ENCODE results near the gene PCAT7.
"Not testable (repeated sequence)": the region's sequence is repeated elsewhere in the genome, so short reads cannot be mapped to it uniquely, and the experiment has no call there.

Gene PCAT7

GRCh38 chr9:94554439-94555331 is at the start of gene PCAT7:
TSS of gene PCAT7 (plus strand) at chr9:94555083.
- DNase-seq (ENCODE audit: low read depth in 3 of 3) = peak; percentile 14 to 21 (median 17)

DNA sequence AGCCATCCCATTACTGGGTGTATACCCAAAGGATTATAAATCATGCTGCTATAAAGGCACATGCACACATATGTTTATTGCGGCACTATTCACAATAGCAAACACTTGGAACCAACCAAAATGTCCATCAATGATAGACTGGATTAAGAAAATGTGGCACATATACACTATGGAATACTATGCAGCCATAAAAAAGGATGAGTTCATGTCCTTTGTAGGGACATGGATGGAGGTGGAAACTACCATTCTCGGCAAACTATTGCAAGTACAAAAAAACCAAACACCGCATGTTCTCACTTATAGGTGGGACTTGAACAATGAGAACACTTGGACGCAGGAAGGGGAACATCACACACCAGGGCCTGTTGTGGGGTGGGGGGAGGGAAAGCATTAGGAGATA is 48.5 kb upstream of the PCAT7 start:
- not testable (repeated sequence) for DNase-seq (ENCODE audit: low read depth in 3 of 3)

DNA sequence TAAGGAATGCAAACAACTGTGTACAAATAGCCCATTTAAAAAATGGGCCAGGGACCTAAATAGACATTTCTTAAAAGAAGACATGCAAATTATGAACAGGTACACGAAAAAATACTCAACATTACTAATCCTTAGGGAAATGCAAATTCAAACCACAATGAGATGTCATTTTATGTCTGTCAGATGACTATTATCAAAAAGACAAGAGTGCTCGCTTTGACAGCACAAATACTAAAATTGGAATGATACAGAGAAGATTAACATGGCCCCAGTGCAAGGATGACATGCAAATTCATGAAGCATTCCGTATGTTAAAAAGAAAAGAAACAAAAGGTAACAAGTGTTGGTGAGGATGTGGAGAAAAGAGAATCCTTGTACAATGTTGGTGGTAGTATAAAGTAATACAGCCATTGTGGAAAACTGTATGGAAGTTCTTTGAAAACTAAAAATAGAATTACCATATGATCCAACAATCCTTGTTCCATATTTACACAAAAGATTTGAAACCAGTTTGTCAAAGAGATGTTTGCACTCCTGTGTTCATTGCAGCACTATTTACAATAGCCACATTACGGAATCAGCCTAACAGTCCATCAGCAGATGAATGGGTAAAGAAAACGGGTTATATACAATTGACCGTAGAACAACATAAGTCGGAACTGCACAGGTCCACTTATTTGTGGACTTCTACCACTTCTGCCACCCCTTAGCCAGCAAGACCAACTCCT is 47.2 kb upstream of the PCAT7 start:
- no peak for DNase-seq (ENCODE audit: low read depth in 3 of 3)

DNA sequence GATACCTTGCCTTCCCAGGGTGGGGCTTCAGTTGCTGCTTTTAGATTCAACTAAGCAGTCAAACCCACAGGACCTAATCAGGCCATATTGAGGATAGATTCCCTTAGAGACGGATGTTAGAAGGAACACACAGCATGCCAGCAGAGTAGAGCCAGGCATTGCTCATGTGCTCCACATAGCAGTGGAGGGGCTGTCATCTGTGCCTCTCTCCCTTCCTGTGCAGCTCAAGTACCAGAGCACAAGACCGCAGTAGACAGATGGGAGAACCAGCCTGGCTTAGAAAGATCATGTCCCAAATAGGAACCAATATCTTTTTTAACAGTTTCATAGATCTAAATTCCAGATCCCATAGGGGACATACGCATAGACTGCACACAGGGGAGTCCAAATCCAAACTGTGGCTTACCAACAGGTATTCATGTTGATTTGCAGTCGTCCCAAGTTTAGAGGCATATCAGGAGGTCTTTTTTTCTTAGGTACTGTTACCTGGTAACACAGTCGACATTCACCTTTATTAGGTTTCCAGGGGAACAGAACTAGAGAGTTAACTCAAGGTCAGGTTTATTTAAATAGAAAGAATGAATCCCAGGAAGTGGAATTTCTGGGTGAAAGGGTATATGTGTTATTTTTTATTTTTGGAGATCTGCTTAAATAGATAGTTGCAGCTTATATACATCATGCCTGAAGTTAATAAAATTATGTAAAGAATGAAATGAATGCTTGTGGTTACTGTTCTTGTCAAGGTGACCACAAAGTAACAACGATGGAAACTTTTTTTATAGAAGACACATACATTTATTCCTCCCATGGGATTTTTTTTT is 43.5 kb upstream of the PCAT7 start:
- no peak for DNase-seq (ENCODE audit: low read depth in 3 of 3)

DNA sequence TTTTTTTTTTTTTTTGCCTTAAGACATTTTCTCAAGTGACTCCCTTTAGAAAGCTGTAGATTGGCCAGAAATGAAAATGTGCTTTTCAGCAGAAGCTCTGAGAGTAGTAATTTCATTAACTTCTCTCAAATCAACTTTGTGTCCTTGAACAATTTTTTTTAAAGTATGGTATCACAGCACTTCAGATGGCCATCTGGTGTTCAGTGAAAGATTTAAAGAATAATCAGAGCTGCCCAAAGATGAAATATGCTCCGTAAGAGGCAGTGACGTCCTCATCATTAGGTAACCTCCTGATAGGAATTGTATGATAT is 43.0 kb upstream of the PCAT7 start:
- no peak for DNase-seq (ENCODE audit: low read depth in 3 of 3)

DNA sequence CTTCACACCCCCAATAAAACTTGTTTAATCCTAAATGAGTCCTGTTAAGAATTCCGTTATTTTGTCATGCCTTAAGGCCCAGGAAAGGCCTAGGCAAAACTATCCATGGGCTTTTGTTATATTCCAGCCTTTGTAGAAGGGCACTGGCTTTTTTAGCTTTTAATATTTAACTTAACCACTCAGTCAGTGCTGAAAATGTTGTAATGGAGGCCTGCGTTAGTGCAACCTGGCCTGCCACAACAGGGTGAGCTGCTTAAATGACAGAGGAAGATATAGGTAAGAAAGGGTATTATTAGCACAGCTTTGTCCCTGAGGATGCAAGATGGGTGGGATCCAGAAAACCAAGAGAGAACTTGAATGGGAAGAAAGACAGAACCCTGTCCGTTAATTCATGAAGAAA is 40.2 kb upstream of the PCAT7 start:
- no peak for DNase-seq (ENCODE audit: low read depth in 3 of 3)

DNA sequence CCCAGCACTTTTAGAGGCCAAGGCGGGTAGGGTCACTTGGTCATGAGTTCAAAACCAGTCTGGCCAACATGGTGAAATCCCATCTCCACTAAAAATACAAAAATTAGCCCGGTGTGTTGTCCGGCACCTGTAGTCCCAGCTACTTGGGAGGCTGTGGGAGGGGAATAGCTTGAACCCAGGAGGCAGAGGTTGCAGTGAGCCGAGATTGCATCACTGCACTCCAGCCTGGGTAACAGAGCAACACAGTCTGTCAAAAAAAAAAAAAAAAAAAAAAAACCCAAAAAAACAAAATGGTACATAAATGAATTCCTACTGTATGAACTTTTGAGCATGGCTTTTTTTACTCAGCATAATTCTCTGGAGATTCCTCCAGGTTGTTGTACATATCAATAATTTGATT is 37.6 kb upstream of the PCAT7 start:
- DNase-seq (ENCODE audit: low read depth in 3 of 3) = no peak

- DNase-seq (ENCODE audit: low read depth in 3 of 3) = no peak
Measured at GRCh38 chr9:94525396-94526035, 29.4 kb upstream of the PCAT7 start.

- no peak for DNase-seq (ENCODE audit: low read depth in 3 of 3)
Measured at GRCh38 chr9:94526271-94526670, 28.6 kb upstream of the PCAT7 start.

- DNase-seq (ENCODE audit: low read depth in 3 of 3) = no peak
Measured at GRCh38 chr9:94526951-94527350, 27.9 kb upstream of the PCAT7 start.

DNA sequence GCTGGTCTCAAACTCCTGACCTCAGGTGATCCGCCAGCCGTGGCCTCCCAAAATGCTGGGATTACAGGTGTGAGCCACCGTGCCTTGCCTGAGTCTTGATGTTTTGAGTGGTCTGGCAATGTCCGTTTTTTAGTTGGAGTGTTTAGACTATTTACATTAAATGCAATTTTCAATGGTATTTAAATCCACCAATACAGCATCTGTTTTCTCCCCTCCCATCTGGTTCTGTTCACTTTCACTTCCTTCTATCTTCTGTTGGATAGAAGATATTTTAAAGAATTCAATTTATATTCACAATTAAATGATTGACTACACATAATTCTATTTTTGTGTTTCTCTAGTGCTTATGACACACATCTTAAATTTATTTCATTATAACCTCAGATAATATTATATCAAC is 26.0 kb upstream of the PCAT7 start:
- DNase-seq (ENCODE audit: low read depth in 3 of 3) = no peak

DNA sequence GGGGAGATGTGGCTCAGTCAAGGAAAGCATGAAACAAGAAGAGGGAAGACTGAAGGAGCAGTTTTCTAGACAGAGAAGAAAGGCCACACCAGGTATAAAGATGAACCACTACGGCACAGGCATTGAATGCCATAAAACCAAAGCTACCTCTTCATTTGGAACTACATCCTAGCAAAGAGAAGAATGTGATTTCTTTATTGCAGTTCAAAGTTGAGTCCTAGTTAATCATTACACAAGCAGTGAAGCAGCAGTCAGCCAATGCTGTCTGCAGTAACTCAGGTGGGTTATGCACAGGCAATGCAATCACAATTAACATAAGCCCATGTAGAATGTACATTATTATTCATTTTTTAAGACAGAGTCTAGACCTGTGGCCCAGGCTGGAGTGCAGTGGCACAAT is 21.7 kb upstream of the PCAT7 start:
- DNase-seq (ENCODE audit: low read depth in 3 of 3) = no peak

DNA sequence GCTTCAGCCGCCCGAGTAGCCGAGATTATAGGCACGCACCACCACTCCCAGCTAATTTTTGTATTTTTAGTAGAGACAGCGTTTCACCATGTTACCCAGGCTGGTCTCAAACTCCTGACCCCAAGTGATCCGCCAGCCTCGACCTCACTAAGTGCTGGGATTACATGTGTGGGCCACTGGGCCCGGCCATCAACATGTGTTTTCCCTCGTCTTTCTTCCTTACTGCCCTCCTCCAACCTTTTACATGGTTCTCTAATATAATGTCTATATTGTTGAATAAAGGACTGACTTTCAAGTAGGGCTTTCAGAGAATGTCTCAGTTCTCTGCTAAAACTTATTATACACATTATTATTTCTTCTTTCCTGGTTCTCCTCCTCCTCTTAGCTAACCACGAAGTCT is 21.3 kb upstream of the PCAT7 start:
- no peak for DNase-seq (ENCODE audit: low read depth in 3 of 3)

- DNase-seq (ENCODE audit: low read depth in 3 of 3) = no peak
Measured at GRCh38 chr9:94534901-94535300, 20.0 kb upstream of the PCAT7 start.

- no peak for DNase-seq (ENCODE audit: low read depth in 3 of 3)
Measured at GRCh38 chr9:94538908-94539307, 16.0 kb upstream of the PCAT7 start.

GRCh38 chr9:94544335-94544734 is 10.5 kb upstream of the PCAT7 start:
- DNase-seq (ENCODE audit: low read depth in 3 of 3) = not testable (repeated sequence)

DNA sequence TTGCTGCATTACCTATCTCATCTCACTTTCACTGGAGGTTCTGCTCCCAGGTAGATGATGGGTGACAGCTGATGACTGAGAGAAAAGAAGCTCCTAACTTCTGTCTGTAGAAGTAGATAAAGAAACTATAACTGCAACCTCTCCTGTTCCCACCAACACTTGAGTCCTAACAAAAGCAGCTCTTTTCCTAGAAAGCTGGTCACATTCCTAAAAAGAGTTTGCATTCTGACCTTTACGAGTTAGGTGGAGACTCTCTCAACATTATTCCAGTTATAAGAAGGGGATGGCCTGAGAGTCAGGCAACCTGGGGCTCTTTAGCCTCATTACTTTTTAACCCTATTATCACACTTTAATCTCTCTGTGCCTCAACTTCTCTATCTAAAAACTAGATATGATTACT is 8.9 kb upstream of the PCAT7 start:
- DNase-seq (ENCODE audit: low read depth in 3 of 3) = no peak

DNA sequence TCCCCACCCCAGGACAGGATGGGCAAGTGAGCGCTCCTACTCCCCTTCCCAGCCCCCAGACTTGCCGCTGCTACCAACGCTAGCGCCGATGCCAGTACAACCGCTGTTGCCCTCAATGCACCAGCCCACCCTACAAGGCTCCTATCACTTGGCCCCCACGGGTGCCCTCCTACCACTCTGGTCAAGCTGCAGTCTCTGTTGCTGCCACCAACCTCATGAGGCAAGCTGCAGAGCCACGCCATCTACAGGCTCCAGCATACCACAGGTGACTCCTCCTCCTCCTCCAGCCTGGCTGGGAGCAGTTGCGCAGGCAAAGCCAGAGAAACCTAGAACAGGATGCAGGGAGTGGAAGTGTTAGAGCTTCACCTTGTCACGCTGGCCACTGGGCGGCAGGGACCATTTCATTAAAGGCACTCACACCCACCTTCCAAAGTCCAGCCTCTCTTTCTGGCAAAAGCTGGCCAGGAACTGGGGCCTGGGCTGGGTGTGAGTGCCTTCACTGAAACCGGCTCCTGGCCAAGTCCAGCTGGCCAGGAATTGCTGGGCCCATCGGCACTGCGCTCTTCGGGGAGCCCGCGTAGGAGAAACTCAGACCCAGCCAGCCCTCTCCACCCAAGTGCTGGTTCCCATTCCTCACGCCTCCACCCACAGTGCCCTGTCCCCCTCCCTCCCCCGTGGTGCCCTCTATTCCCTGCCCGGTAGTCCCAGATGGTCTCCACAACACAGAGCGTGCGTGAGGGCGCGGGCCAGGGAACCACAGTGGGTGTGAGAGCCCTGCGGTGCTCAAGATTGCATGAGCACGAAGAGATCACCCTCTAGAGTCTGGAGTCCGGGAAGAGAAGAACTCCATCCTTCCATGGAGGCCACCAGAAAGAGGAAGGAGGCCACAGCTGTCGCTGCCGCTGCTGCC is 1.6 kb upstream of the PCAT7 start:
- DNase-seq (ENCODE audit: low read depth in 3 of 3) = no peak

- no peak for DNase-seq (ENCODE audit: low read depth in 3 of 3)
Measured at GRCh38 chr9:94554078-94554438, 825 bp upstream of the PCAT7 start.

- no peak for DNase-seq (ENCODE audit: low read depth in 3 of 3)
Measured at GRCh38 chr9:94557376-94557775, 2.5 kb downstream of the PCAT7 start.

- peak in 1 of 3 donors; percentile 3 for DNase-seq (ENCODE audit: low read depth in 3 of 3)
Measured at GRCh38 chr9:94560237-94560636, 5.4 kb downstream of the PCAT7 start.

All from stimulated activated CD4-positive, alpha-beta T cell treated with anti-CD3 and anti-CD28 coated beads, TNF-alpha, amount 100 ng/mL, for 48 hours (primary cell).